Upper lobe of left lung (tissue), 4 donors: ENCODE data around the gene RHBDF2.

Experiments
- CTCF ChIP-seq, 6 experiments: fragments of 450-650 bp in 4 of 6; fragments of 200-600 bp in 2 of 6; sonication (generic) in 2 of 6; IDR thresholded peaks; one replicate each; pipeline ENCODE4 v1.5.1; 2016 to 2019; ENCODE audit warnings: antibody characterized with exemption in 6 of 6
- EP300 ChIP-seq, 4 donors: sonication (generic); formaldehyde crosslinking; IDR thresholded peaks; one replicate each; pipeline ENCODE4 v1.5.1; 2017; ENCODE audit warnings: antibody characterized with exemption in 4 of 4, control low read depth in 2 of 4
- POLR2A ChIP-seq, 4 donors: fragments of 450-650 bp; IDR thresholded peaks; one replicate each; pipeline ENCODE4 v1.5.1; 2016 to 2017; ENCODE audit warnings: antibody characterized with exemption in 4 of 4, mild to moderate bottlenecking in 2 of 4
- POLR2AphosphoS5 ChIP-seq, 2 donors: sonication (generic); formaldehyde crosslinking; IDR thresholded peaks; one replicate each; pipeline ENCODE4 v1.5.1; 2017; ENCODE audit warnings: antibody characterized with exemption in 2 of 2

DNA sequence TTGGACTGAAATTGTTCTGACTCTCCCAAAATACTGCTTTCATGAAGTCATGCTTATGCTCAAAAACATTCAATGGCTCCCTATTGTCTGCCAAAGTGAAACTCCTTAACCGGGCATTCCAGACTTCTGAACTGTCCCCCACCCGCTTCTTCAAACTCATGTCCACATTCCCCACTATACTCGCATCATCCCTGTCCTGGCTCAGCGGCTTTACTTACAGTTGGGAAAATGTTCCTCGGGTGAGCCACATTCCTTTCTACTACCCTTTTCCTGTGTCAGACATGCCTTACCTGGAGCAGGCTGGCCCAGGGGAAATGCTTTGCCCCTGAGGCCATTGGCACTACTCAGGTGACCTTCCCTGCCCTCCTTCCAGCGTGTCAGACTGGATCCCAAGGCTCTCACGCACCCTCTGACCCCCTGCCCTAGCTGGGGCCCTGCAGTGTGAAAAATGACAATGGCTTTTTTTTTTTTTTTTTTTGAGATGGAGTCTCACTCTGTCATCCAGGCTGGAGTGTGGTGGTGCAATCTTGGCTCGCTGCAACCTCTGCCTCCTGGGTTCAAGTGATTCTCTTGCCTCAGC lies 30.9 kb upstream of the RHBDF2 start:
- TF ChIP-seq CTCF (IDR thresholded peaks at IDR 0.05) (no peak), POLR2A (IDR thresholded peaks at IDR 0.05) (no peak), POLR2AphosphoS5 (IDR thresholded peaks at IDR 0.05) (no peak), EP300 (IDR thresholded peaks at IDR 0.05) (no peak)
